NCI-H2029 (cell line): Measurements from ENCODE around the gene DEPP1.

Source experiments
- DNase-seq: peaks from one replicate; lab custom pipeline; 2025; lab: John Stamatoyannopoulos, UW

DEPP1 gene

DNA sequence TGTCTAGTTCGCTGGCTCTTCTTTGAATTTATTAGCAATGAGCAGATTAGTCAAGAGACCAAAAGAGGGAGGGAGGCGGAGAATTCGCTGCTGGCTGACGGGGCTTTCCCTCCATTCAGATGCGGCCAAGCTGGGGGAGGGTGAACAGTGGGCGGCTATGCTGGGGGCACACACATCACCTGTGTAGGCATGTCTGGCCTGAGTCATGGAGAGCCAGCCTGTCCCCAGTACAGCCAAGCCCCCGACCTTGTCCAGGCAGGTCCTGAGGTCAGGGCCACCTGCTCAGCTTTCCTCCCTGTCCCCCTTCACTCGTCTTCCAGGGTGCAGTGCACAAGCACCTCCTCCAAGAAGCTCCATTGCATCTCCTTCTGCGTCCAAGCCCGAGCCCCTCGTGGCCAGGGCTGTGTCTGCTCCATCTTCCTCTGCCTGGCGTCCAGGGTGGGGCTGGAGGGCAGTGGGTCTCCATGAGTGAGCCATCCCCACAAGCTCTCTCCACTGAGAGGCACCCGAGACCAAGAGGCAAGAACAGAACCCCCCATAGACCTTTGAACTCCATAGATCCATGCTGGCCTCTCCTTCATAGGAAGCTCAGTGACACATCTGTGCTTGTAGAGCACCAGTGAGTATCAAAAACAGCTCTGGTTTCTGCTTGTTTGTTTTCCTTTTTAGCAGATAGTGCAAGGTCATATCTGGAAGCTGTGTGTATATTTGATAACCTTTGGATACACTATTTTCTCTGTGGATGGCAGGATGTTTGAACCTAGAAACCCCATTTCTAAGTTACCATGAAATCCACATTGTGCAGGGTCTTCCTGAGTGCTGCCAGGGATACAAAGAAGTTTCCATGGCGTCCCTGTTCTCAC is 1.9 kb upstream of the DEPP1 start:
- no peak for DNase-seq

DNA sequence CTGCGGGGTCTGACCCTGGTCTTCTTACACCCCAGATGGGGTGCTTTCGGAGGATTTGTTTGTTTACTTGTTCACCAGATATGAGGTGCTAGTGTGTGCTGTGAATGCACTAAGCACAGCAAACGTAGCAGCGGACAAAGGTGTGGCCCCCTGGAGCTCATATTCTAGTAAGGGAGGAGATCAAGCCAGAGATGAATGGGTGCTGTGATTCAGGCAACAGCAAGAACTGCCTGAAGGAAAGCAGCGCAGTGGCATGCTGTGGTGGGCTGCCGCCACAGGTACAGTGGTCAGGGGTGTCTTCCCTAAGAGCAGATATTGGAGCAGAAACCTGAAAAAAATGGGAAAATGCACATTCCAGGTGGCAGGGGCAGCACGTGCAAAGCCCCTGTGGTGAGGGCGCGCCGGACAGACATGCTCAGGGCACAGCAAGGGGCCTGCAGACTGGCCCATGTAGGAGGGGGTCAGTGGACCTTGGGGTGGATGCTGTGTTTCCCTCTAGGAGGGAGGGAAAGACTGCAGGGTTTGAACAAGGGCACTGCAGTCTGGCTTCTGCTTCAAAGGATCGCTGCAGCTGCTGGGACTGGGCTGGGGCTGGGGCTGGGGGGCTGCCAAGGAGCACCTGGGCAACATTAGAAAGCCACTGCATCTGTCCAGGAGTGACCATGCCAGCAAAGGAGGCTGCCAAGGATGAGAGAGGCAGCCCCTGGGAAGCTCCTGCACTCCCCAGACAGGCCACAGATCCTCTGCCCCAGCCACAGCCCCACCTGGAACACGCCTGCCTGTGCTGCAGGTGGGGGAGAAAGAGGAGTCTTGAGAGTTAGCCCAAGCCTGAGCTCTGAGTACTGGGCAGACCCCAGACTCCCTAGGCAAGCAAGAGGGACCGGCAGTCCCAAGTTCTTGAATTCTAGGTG is 927 bp upstream of the DEPP1 start:
- no peak for DNase-seq

DNA sequence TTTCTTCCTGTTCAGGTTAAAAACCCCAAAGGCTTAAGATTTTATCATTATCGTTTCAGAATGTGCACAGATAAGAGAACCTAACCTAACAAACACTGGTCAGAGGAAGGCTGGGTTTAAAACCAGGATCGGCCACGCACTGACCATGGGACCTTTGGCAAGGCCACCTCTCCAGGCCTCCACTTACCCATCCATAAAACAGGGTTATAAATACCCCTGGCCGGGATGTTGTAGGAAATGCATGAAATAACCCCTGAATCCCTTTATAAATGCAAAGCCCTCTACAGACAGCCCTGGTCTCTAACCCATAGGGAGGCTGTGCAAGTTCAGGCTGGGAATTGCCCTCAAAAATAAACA is 418 bp downstream of the DEPP1 start:
- no peak for DNase-seq

DNA sequence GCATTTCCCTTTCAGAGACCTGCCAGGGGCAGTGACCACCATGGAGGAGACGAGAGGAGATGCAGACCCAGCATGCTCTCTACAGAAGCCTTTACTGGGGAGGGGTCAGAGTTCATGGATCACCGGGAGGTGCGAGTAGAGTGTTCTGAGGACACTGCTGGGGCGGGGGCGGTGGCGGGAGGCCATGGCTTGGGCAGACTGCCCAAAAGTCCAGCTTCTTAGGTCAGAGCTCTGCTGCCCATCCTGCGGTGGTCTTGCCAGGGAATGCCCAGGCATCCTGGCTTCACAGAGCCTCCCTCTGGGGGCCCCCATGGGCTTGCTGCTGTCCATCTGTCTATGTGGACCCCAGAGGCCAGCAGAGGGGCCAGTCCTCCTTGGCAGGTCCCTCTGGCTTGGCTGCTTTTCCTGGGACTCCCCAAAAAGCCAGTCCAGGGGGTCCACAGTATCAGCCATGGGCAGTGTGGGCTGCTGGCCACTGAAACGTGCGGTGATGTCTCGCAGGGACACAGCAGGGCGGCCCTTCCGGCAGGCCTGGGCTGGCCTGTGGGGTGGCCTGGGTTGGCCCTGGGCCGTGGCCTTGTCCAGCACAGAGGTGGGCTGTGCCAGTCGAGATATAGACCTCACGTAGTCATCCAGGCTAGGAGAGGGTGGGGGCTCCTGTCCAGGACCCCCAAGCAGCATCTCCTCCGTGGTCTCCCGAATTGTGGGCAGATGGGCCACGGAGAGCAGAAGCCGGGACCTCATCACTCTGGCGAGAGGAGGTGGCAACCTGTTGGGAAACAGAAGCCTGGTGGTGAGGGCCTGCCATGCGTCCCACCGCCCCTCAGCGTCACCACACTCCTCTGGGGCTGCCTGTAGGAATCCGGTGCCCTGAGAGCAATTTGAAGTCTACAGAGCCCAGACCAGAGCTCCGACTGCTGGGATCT is 1.1 kb downstream of the DEPP1 start:
- no peak for DNase-seq

DNA sequence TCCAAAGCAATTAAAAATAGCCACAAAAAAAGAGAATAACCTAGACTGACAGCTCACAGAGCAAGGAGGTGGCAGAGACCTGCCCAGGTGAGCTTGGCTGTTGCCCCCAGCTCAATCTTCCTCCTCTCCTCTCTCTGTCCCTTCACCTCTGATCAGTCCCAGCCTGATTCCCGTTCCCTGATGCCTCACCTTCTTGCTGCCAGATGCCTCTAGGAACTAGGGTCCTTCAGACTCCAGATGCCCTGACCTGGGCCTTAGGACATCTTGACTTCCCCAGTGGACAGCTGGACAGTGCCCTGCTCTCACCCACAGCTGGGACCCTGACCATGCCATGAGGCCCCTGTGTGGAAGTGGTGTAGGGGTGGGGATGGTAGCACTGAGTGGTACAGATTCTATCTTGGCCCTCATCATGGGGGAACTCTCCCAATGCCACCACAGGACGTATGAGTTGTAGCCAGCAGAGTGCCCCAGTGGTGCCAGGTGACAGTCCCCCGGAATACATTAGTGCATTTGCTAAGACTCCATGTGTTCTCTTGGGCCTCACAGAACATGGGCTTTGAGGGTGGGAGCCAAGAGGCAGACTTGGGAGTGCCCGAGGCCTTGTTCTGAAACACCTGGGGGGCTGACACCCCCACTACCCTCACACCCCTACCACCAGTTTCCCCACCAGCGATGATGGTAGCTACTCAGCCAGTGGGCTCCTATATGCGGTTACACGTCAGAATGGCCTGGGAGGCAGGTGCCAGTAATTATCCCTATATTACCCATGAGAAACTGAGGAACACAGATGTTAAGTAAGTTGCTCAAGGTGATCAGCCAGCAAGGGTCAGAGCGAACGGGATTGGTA is 2.0 kb downstream of the DEPP1 start:
- no peak for DNase-seq

DNA sequence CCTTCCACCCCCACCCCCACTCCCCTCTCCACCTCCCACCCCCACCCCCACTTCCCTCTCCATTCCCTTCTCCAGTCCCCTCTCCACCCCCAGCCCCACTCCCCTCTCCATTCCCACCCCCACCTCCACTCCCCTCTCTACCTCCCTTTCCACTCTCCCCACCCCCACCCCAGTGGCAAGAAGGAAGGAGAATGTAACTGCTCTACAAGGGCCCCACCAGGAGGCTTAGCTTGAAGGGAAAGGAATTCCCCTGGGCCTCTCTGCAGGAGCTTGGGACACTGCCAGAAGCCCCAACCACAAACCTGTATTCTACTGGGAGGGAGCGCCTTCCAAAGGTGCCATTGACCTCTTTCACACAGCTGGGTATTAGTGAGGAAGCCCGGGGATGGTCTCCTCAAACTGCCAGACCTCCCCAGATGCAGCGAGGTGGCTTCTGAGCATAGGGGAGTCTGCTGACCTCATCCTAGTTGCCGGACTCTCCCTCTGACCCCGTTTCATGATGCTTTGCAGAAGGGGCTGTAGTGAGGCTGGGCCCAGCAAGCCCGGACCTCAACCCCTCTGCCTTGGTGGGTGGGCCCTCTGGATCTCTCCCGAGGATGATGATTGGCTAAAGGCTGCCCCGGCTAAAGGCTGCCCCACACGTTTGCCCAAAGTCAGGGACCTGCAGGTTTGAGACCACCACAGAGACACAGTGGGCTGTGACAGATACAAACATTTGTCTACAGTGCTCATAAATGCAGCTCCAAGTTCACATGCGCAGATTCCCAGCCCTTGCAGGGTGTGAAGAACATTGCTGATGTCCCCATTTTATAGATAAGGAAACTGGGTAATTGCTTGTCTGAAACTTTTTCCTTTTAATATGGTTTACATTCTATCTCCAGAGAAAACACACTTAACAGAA is 2.9 kb downstream of the DEPP1 start:
- no peak for DNase-seq

DNA sequence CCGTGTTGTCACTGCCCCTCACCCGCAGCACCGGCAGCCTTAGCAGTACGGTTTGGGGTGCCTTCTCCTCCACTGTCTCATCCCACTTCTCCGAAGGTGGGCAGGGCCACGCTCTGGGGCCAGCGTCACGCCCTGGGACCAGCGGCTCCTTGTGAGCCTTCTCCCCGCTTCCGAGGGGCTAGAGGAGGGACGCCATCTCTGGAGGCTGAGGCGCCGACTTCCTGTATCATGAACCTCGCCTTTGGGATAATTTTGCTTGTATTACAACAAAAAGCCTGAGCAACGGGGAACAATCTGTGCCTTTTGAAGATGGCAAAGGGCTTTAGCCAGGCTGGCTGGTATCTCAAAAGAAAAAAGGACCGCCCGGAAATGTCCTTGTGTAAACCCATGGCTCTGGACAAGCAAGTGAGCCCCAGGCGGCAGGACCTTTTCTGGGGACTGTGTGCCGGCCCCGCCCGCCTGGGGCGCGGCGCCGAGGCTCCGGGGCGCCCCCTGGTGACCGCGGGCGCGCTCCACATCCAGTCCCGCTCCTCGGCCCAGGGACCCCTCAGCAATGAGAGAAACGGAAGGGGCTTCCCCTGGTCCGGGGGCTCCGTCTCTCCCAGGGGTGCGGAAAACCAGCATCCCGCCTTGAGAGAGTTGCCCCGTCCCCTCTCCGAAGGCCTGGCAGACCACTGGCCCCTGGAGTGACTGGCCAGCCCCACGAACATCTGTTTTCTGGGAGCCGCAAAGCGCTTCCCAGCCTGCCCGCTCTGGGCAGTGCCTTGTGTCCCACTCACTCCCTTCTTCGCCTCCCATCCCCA is 3.8 kb downstream of the DEPP1 start:
- no peak for DNase-seq

DNA sequence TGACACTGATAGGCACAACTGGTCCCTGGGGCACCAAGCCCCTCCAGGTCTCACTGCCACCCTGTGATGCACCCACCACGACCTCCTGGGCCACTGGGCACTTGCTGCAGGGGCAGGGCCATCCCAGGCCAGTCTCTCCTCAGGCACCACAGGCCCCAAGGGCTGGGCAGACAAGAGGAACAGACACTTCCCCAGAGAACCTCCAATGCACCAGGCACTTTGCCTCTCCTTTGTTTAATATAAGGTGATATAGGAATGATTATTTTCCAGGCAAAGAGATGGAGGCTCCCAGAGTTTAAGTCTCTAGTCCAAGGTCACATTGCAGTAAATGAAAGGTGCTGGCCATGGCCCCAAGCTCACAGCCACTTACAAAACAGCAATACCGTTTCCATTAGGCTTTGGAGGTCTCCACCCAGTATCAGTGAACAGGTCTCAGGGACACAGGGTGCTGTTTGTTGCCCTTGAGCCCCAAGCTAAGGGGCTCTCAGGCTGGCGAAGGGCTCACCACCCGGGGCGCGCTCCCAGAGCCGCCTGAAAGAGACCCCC is 4.5 kb downstream of the DEPP1 start:
- DNase-seq, result no peak

DNA sequence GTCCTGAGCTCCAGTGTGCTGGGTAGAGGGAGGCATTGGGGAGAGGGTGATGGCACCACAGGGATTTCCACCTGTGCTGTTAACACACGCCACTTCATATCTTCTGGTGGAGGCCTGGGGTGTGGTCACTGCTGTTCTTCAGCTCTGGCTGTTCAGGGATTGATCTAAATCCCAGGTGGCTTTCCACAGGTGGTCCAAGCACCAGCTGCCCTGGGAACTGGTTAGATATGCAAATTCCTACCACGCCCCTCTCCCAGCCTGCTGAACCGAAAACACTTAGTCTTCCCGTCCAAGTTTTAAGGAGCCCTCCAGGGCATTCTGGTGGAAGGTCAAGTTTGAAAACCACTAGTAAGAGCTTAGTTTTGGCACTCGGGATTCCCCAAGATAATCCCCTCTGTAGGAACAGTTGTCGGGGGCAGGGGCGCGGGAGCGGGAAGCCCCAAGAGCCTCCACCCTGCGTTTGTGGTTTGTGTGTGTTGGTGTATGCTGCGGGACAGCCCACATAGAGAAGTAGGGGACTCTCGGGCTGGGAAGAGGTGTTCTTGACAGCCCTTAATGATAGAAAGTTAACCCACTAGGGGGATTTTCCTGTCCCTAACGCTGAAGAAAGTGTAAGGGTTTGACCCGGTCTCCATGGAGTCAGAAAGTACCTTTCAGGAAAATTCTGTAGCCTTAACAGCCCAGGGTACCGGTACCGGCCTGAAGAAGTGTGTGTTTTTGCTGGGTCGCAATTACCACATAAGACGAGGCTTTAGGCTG is 5.1 kb downstream of the DEPP1 start:
- no peak for DNase-seq

DNA sequence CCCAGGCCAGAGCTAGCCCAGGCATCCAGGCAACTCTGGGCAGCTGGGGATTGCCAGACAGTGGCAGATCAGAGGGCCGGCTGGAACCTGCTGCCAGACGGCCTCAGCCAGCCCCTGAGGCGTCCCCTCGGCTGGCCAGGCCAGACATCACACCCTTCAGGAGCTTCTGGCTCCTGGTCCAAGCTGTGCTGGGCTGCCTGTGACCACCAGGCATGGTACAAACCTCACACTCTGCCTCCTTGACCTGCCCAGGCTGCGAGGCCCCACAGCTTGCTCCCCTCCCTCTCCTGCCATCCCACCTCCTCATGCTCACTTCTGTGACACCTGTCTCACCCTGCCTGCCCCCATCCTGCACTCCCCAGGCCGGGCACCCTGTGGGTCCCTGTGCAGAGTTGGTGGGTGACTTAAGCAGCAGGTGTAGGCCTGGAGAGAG is 5.7 kb downstream of the DEPP1 start:
- DNase-seq, result no peak

DNA sequence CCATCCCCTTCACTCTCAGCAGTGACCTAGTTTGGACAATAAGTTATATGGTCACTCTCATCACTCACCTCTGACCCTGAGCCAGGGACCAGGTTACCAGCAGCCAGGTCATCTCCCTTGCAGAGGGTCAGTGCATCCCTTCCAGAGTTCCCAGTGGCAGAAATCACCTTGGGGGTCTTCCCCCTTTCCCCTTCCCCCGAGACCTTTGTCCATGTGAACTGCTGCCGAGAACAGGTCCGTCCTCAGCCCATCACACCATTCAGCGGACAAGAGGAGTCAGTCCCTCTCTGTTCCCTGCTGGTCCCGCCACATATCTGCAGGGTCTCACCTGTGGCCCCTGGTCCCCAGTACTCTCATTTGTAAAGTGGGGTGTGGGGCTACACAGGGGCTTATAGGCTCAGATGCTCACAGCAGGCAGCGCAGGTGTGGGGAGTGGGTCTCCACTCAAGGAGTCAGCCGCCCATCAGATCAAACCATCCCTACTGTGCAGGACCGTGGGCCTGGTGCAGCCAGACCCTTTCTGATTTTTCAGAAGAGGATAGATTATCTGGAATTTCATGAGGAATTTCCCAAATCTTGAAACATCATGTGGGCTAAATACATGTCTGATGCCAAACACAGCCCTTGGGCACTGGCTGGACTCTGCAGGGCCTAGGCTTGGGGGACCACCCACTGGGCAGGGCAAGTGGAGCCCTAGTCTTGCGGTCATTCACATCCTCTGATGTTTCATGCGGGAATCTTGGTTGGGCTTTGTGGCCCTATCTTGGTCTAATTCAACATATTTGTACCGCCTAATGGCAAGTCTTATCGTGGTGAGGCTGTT is 6.5 kb downstream of the DEPP1 start:
- DNase-seq, result no peak

DNA sequence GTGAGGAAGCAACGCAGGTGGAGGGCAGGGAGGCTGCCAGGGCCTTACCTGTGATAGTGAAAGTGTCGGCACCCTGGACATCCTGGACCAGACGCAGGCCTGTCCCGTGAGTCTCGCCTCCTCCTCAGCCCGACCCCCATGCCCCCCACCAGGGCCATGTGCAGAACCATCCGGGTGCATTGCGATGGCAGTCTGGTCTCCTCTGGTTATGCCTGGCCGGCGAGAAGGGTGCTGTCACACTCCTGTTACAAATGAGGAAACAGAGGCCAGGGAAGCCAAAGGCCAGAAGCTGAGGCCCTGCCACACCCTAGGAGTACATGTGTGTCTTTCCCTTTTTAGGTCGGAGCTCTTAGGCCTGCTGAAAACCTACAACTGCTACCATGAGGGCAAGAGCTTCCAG is 7.2 kb downstream of the DEPP1 start:
- no peak for DNase-seq

DNA sequence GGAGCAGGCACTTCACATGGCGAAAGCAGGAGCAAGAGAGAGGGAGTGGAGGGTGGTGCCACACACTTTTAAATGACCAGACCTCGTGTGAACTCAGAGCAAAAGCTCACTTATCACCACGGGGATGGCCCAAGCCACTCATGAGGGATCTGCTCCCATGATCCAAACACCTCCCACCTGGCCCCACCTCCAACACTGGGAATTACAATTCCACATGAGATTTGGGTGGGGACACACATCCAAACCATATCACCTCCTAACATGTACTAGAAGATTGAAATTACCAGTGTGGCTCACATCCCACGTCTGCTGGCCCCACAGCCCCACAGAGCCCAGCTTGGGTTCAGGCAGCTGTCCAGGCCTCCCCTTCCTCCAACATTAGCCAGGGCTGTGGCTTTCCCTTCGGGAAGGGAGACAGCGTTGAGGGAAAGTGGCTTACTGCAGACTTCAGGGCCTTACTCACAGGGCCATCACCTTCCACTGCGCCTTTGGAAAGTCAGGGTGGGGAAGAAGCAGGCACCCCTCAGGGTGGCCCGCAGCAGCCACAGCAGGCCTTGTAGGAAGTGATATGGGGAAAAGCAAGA is 7.7 kb downstream of the DEPP1 start:
- no peak for DNase-seq

DNA sequence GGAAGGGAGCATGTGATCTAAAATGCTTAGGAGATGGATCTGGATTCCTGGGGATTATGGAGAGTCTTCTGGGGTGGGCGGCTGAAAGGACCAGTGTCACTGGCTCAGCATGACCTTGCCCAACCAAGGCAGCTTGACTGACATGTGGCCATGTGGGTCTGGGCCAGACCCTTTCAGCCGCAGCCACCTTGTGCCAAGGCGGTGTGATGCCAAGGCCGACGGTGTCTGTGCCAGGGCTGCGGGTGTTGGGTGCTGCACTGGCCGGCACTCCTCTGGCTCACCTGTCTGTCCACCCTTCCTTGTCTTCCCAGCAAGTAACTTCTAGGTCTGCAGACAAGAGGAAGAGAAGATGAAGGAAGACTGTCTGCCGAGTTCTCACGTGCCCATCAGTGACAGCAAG is 8.8 kb downstream of the DEPP1 start:
- no peak for DNase-seq

DNA sequence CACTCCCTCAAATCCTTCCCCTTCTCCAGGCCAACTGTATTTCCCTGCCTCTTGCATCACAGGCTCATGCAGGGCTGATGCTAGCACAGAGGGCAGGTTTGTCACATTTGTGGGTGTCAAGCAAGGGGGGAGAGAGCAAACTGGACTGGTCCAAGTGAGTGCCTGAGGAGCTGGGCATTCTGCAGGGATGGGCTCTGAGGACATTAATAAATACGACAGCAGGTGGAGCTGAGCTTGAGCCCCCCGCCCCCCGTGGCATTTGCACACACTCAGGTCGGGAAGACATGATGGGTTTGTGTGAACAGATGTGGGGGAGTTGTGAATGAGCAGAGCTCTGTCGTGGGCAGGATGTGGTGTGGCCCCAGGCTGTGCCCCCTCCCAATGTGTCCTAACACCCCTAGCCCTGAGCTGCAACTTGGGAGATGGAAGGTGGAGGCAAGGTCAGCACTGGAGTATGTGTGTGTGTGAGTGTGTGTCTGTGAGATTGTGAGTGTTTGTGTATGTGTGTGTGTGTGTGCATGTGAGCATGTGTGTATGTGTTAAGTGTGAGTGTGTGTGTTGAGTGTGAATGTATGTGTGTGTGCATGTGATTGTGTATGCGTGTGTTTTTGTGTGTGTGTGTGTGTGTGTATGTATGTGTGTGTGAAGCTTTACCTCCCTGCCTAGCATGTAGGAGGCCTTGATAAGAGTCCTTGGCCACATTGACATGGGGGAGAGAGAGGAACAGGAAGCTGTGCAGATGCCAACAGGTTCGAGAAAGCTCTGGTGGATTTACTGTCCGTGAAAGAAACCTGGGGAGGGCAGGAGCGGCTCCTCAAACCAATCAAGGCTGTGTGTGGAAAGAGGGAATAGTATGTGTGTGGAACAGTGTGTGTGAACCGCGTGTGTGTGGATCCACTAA is 9.9 kb downstream of the DEPP1 start:
- DNase-seq, result no peak

DNA sequence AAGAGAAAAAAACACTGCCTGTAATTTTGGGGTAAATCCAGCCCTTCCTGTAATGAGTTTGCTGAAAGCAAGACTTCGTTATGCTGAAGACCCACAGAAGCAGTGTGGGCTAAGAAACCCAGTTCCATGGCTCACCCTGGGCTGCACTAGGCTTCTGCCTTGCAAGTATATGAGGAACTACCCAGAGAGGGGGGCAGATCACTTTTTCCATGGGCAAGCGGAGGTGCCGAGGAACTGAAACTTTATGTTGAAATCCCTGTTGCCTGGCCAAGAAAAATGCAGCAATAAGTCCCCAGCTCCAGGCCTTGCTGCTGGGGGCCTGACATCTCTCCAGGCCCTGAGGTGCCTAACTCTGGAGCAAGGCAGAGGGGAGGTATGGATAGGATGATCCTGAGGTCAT is 10.5 kb downstream of the DEPP1 start:
- DNase-seq, result no peak
